Measurements from ENCODE around the gene CASP7. TPM values are rescaled to one million over a fixed set of nuclear protein-coding genes. Genes with fewer than 3 reads are reported as not detected.

Gene CASP7
- total RNA-seq, 1 experiment from 2014 or later, result 22.7 TPM

DNA sequence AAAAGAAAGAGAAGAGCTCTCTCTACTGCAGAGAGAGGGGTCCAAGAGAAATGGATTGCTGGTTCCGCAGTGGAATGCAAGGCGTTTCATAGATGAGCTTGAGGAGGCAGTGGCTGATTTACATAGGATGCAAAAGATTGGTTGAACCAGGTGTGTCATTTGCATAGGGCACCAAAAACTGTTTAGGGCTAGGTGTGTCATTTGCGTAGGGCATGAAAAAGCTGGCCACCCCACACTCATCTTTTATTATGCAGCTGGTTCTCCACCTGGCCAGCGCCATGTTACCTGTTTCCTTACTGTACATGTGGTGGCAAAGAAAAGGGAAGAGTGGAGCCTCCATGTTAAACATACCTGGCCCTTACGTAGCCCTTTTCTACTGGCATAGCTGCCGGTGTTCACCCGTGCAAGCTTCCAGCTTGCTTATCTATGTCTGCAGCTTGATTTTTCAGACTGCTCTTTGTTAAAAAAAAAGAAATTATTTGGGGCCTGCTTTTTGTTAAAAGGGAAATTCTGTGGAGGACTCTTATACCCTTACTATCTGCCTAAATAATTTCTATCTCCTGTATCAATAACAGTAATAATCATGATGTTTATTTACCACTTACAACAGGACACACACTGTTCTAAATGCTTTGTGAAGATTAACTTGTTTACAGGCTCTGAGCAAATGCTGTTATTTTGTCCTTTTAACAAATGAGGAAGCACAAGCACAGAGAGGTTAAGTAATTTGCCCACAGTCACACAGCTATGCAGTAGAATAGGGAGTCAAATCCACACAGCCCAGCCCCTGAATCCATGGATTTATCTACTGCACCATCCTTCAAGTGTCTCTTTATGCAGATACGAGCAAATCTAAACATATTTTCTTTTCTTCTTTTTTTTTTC is 33.3 kb downstream of the CASP7 start:
- intact Hi-C loops (cut with micrococcal nuclease; ENCODE audit: unreplicated experiment), result no loop called here
- Mint-ChIP-seq H3K9me3 (ENCODE audit: low read depth, unreplicated experiment) (no peaks in the 10 kb centered on the region), H3K4me3 (ENCODE audit: low read depth, unreplicated experiment) (no peak overlapping the region), H3K27me3 (ENCODE audit: unreplicated experiment) (no peaks in the 10 kb centered on the region), H3K36me3 (ENCODE audit: insufficient read depth, unreplicated experiment) (no peaks in the 10 kb centered on the region), H3K27ac (ENCODE audit: unreplicated experiment) (no peak overlapping the region), H3K4me1 (ENCODE audit: low read depth, unreplicated experiment) (no peaks in the 10 kb centered on the region)
- DNase-seq, result no peak
- TF ChIP-seq, protein P1, sequence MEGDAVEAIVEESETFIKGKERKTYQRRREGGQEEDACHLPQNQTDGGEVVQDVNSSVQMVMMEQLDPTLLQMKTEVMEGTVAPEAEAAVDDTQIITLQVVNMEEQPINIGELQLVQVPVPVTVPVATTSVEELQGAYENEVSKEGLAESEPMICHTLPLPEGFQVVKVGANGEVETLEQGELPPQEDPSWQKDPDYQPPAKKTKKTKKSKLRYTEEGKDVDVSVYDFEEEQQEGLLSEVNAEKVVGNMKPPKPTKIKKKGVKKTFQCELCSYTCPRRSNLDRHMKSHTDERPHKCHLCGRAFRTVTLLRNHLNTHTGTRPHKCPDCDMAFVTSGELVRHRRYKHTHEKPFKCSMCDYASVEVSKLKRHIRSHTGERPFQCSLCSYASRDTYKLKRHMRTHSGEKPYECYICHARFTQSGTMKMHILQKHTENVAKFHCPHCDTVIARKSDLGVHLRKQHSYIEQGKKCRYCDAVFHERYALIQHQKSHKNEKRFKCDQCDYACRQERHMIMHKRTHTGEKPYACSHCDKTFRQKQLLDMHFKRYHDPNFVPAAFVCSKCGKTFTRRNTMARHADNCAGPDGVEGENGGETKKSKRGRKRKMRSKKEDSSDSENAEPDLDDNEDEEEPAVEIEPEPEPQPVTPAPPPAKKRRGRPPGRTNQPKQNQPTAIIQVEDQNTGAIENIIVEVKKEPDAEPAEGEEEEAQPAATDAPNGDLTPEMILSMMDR (IDR thresholded peaks at IDR 0.05; ENCODE audit: unreplicated experiment), result no peak
- BruUV-seq (replicated peaks), result no TSS peak
- CTCF ChIA-PET, result interaction anchor here (0.6 kb wide), 1 partner anchor 454 kb away, joined by 7 read pairs; no protein-coding TSS in a partner anchor

DNA sequence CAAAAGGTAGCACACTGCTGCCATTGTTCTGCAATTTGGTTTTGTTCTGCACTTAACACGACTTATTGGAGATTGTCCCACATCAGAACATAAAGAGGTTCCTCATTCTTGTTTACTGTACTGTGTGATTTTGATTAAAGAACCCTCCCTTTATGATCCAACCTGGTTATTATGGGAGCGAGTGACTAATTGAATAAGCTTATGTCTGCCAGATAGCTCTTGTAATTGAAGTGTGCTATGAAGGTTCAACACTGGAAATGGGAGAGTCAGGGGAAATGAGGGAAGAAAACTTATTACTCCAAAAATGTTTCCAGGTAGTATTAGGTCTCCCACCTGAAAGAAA is 33.9 kb downstream of the CASP7 start:
- TF ChIP-seq, protein P1 (IDR thresholded peaks at IDR 0.05; ENCODE audit: unreplicated experiment), result no peak
- Mint-ChIP-seq H3K9me3 (ENCODE audit: low read depth, unreplicated experiment) (no peaks in the 10 kb centered on the region), H3K27ac (ENCODE audit: unreplicated experiment) (no peak overlapping the region), H3K4me3 (ENCODE audit: low read depth, unreplicated experiment) (no peak overlapping the region), H3K27me3 (ENCODE audit: unreplicated experiment) (no peaks in the 10 kb centered on the region), H3K36me3 (ENCODE audit: insufficient read depth, unreplicated experiment) (no peaks in the 10 kb centered on the region), H3K4me1 (ENCODE audit: low read depth, unreplicated experiment) (no peaks in the 10 kb centered on the region)
- BruUV-seq (replicated peaks), result no TSS peak
- intact Hi-C loops (cut with micrococcal nuclease; ENCODE audit: unreplicated experiment), result no loop called here
- CTCF ChIA-PET, result interaction anchor here (0.6 kb wide), 1 partner anchor 453 kb away, joined by 7 read pairs; no protein-coding TSS in a partner anchor
- DNase-seq, result no peak

DNA sequence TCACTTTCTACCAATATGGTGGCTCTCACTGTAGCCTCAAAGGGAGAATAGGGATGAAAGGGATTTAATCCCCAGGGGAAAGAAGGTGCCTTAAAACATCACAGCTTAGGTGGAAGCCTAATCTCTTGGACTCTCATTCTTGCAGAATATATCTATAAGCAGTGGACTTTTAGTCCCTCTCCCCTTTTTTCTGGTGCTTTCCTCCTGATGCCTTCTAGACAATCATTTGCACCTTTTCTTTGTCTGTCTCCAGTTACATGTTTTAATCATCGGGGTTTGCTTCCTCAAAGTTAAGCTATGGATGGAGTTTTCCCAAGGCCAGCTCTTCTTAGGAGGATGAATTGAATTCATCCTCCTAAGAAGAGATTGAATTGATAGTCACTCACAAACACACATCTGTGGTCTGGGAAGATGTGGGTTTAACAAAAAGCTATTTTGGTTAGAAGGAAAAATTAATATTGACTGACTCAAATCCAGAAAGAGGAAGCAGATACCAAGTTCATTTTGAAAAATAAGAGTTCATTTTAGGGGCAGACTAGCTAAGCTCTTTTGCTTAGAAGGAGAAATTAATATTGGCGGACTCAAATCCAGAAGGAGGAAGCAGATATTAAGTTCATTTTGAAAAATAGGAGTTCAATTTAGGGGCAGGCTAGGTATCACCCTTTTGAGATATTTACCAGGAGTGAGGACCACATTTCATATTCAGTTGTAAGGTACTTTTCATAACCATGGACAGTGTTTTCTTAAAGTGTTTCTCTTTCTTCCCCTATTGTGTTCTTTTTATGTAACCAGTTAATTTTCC is 36.6 kb downstream of the CASP7 start:
- Mint-ChIP-seq H3K4me1 (ENCODE audit: low read depth, unreplicated experiment) (no peaks in the 10 kb centered on the region), H3K9me3 (ENCODE audit: low read depth, unreplicated experiment) (no peaks in the 10 kb centered on the region), H3K4me3 (ENCODE audit: low read depth, unreplicated experiment) (no peak overlapping the region), H3K27me3 (ENCODE audit: unreplicated experiment) (no peaks in the 10 kb centered on the region), H3K27ac (ENCODE audit: unreplicated experiment) (no peak overlapping the region), H3K36me3 (ENCODE audit: insufficient read depth, unreplicated experiment) (no peaks in the 10 kb centered on the region)
- intact Hi-C loops (cut with micrococcal nuclease; ENCODE audit: unreplicated experiment), result no loop called here
- DNase-seq, result no peak
- CTCF ChIA-PET, result no interaction called here
- BruUV-seq (replicated peaks), result no TSS peak
- TF ChIP-seq, protein P1 (IDR thresholded peaks at IDR 0.05; ENCODE audit: unreplicated experiment), result no peak

DNA sequence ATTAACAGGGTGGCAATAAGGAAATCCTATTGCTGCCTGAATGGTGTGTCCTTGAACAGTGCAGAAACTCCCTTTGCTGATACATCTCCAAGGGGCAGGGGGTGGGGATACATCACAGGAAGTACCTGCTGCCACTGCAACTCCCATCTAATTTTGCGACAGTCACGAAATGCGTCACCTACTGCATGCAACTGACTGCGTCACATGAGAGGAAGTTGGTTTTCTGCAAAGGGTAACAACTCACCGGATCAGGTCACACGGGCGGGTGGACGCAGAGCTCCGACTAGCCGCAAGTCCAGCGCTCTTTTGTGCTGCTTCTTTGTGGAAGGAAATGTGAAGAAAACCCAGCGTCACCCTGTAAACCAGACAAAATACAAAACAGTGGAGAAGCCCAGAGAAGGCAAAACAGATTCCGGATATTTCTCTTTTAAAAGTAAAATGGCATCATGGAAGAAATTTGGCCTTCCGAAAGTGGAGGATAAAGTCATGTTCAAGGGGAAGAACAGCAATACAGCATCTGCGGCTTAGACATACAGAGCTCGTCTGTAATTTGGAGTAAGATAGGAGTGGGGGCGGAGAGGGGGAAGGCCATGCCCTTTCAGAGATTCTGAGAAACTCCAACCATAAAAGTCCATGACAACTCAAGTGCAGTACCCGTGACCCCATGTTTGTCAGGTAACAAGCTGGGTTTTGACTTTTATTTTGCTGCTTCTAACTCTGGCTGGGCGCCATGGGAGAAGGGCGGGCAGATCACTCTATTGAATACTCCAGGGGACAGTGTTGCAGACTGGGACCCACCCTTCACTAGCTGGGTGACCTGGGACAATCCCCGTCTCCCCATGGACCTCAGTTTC is 39.5 kb downstream of the CASP7 start:
- Mint-ChIP-seq H3K4me3 (ENCODE audit: low read depth, unreplicated experiment) (no peak overlapping the region), H3K27me3 (ENCODE audit: unreplicated experiment) (no peaks in the 10 kb centered on the region), H3K36me3 (ENCODE audit: insufficient read depth, unreplicated experiment) (no peaks in the 10 kb centered on the region), H3K9me3 (ENCODE audit: low read depth, unreplicated experiment) (no peaks in the 10 kb centered on the region), H3K4me1 (ENCODE audit: low read depth, unreplicated experiment) (no peaks in the 10 kb centered on the region), H3K27ac (ENCODE audit: unreplicated experiment) (no peak overlapping the region)
- intact Hi-C loops (cut with micrococcal nuclease; ENCODE audit: unreplicated experiment), result no loop called here
- no peak for DNase-seq
- BruUV-seq (replicated peaks), result no TSS peak
- TF ChIP-seq, protein P1 (IDR thresholded peaks at IDR 0.05; ENCODE audit: unreplicated experiment), result no peak
- CTCF ChIA-PET, result no interaction called here
